H1 (cell line): ENCODE results near the gene KRT77. TPM values are rescaled to one million over a fixed set of nuclear protein-coding genes. Genes with fewer than 3 reads are reported as not detected.

ENCODE experiments used
- CTCF ChIA-PET: fragments of 300-600 bp; sonication (Branson Sonifier 250); formaldehyde crosslinking; loops from one replicate; lab custom pipeline; 2021; ENCODE audit not compliant: partially characterized antibody; lab: Charles Lee
- POLR2A ChIA-PET: fragments of 300-600 bp; sonication (Branson Sonifier 250); formaldehyde crosslinking; loops from one replicate; lab custom pipeline; 2021; ENCODE audit warnings: inconsistent platforms; ENCODE audit not compliant: partially characterized antibody; lab: Charles Lee
- DNase-seq, 2 experiments: peaks; one replicate each; pipeline versions ENCODE4 v3.0.0 to v3.0.0-alpha.2; 2010 to 2022; ENCODE audit warnings: low spot score in 2 of 2, low read depth in 1 of 2, mixed read lengths in 1 of 2
- FAIRE-seq: peaks from 2 replicates; lab custom pipeline; 2011; peaks lifted over from hg19 to GRCh38; lab: Jason Lieb, UNC
- H2AFZ ChIP-seq: 2 replicates; pipeline ENCODE4 v1.8.1; 2012; ENCODE audit warnings: low read length, inconsistent platforms
- H2AK5ac ChIP-seq: 2 replicates; pipeline ENCODE4 v1.6.1; 2013; ENCODE audit warnings: low read depth, low read length
- H2BK120ac ChIP-seq: replicated peaks from 2 replicates; pipeline ENCODE3; 2013; ENCODE audit warnings: low read depth, low read length, inconsistent platforms
- H2BK12ac ChIP-seq: 2 replicates; pipeline ENCODE4 v1.6.1; 2013; ENCODE audit warnings: low read depth, low read length
- H2BK15ac ChIP-seq: 2 replicates; pipeline ENCODE4 v1.6.1; 2013; ENCODE audit warnings: low read length
- H2BK20ac ChIP-seq: 2 replicates; pipeline ENCODE4 v1.6.1; 2013; ENCODE audit warnings: low read length
- H2BK5ac ChIP-seq: 2 replicates; pipeline ENCODE4 v1.6.1; 2013; ENCODE audit warnings: low read depth, low read length
- H3K14ac ChIP-seq: 2 replicates; pipeline ENCODE4 v1.6.1; 2013; ENCODE audit warnings: inconsistent platforms; ENCODE audit not compliant: insufficient read length
- H3K18ac ChIP-seq: 2 replicates; pipeline ENCODE4 v1.6.1; 2013; ENCODE audit warnings: low read length; ENCODE audit errors: extremely low read depth
- H3K23ac ChIP-seq: 2 replicates; pipeline ENCODE4 v1.6.1; 2013; ENCODE audit warnings: inconsistent platforms; ENCODE audit not compliant: insufficient read length
- H3K23me2 ChIP-seq: 2 replicates; pipeline ENCODE4 v1.6.1; 2013; ENCODE audit warnings: low read depth, low read length
- H3K27ac ChIP-seq: 2 replicates; pipeline ENCODE4 v1.6.1; 2011; ENCODE audit warnings: low read depth, low read length, inconsistent platforms
- H3K27me3 ChIP-seq, 4 experiments: replicated peaks in 1 of 4; 1 replicate in 1 of 4; 2 replicates in 3 of 4; pipeline versions ENCODE4 v1.6.1 to v1.8.1; 2011 to 2013; ENCODE audit warnings: low read length in 3 of 4, mild to moderate bottlenecking in 3 of 4, inconsistent platforms in 2 of 4, mixed read lengths in 2 of 4, moderate library complexity in 1 of 4; ENCODE audit not compliant: control insufficient read depth in 3 of 4, insufficient read depth in 3 of 4; ENCODE audit errors: extremely low read depth in 1 of 4
- H3K36me3 ChIP-seq, 4 experiments: 2 replicates each; pipeline versions ENCODE4 v1.6.1 to v1.8.1; 2011 to 2013; ENCODE audit warnings: mild to moderate bottlenecking in 4 of 4, low read length in 3 of 4, moderate library complexity in 2 of 4, control low read depth in 1 of 4, inconsistent platforms in 1 of 4; ENCODE audit not compliant: insufficient read depth in 4 of 4, control insufficient read depth in 2 of 4
- H3K4ac ChIP-seq: replicated peaks from 2 replicates; pipeline ENCODE3; 2013; ENCODE audit warnings: low read length, low read depth, mixed read lengths, inconsistent platforms; ENCODE audit not compliant: insufficient read length
- H3K4me1 ChIP-seq, 4 experiments: replicated peaks in 1 of 4; 1 replicate in 1 of 4; 2 replicates in 3 of 4; pipeline versions ENCODE4 v1.6.1 to v1.8.1; 2011 to 2013; ENCODE audit warnings: low read length in 3 of 4, inconsistent platforms in 2 of 4, mixed read lengths in 1 of 4; ENCODE audit not compliant: insufficient read depth in 4 of 4, control insufficient read depth in 3 of 4
- H3K4me2 ChIP-seq, 2 experiments: 2 replicates each; pipeline versions ENCODE4 v1.6.1 to v1.8.1; 2011 to 2013; ENCODE audit warnings: low read depth in 2 of 2, low read length in 2 of 2, control low read depth in 1 of 2, inconsistent platforms in 1 of 2, mild to moderate bottlenecking in 1 of 2; ENCODE audit not compliant: insufficient read depth in 1 of 2
- H3K4me3 ChIP-seq, 4 experiments: fragments of 200-600, 300-600 bp in 1 of 4; sonication (generic), shearing (Covaris generic), sonication (Bioruptor Twin) in 1 of 4; 2 replicates each; pipeline versions ENCODE4 v1.5.1 to v1.8.1; 2011 to 2016; ENCODE audit warnings: low read length in 4 of 4, low read depth in 3 of 4, control low read depth in 2 of 4, inconsistent platforms in 2 of 4, mild to moderate bottlenecking in 2 of 4, mixed read lengths in 1 of 4, moderate library complexity in 1 of 4; ENCODE audit not compliant: insufficient read depth in 2 of 4; ENCODE audit errors: extremely low read depth in 1 of 4
- H3K56ac ChIP-seq: replicated peaks from 2 replicates; pipeline ENCODE3; 2013; ENCODE audit warnings: low read depth, mild to moderate bottlenecking, mixed read lengths, low read length, inconsistent platforms; ENCODE audit not compliant: insufficient read length
- H3K79me1 ChIP-seq: 2 replicates; pipeline ENCODE4 v1.6.1; 2013; ENCODE audit warnings: low read depth, low read length, control low read depth
- H3K79me2 ChIP-seq, 2 experiments: 2 replicates each; pipeline versions ENCODE4 v1.6.1 to v1.8.1; 2012 to 2013; ENCODE audit warnings: low read length in 2 of 2, mild to moderate bottlenecking in 2 of 2, inconsistent platforms in 1 of 2; ENCODE audit not compliant: insufficient read depth in 2 of 2, control insufficient read depth in 1 of 2
- H3K9ac ChIP-seq, 4 experiments: replicated peaks in 1 of 4; 1 replicate in 1 of 4; 2 replicates in 3 of 4; pipeline versions ENCODE4 v1.6.1 to v1.8.1; 2011 to 2013; ENCODE audit warnings: low read depth in 3 of 4, low read length in 3 of 4, control low read depth in 2 of 4, mild to moderate bottlenecking in 2 of 4, moderate library complexity in 2 of 4, inconsistent platforms in 1 of 4; ENCODE audit errors: extremely low read depth in 1 of 4
- H3K9me3 ChIP-seq, 2 experiments: 2 replicates each; pipeline versions ENCODE4 v1.6.1 to v1.8.1; 2012 to 2013; ENCODE audit warnings: mild to moderate bottlenecking in 2 of 2, moderate library complexity in 2 of 2, control low read depth in 1 of 2, inconsistent platforms in 1 of 2, low read depth in 1 of 2, low read length in 1 of 2, mixed read lengths in 1 of 2; ENCODE audit not compliant: insufficient read depth in 2 of 2
- H4K20me1 ChIP-seq, 2 experiments: replicated peaks in 1 of 2; 2 replicates each; pipeline versions ENCODE3 to v1.8.1; 2011 to 2013; ENCODE audit warnings: inconsistent platforms in 2 of 2, low read length in 2 of 2, mild to moderate bottlenecking in 1 of 2; ENCODE audit not compliant: insufficient read depth in 2 of 2, control insufficient read depth in 1 of 2
- H4K5ac ChIP-seq: 2 replicates; pipeline ENCODE4 v1.6.1; 2013; ENCODE audit warnings: low read length, low read depth, mixed read lengths, inconsistent platforms; ENCODE audit not compliant: insufficient read length
- H4K8ac ChIP-seq: 2 replicates; pipeline ENCODE4 v1.8.0; 2013; ENCODE audit warnings: mild to moderate bottlenecking, moderate library complexity, low read length, inconsistent platforms; ENCODE audit not compliant: insufficient read depth; ENCODE audit errors: extremely low read depth
- H4K91ac ChIP-seq: replicated peaks from 2 replicates; pipeline ENCODE3; 2013; ENCODE audit warnings: low read length, mixed read lengths, inconsistent platforms; ENCODE audit not compliant: insufficient read length
- ASH2L ChIP-seq: fragments of 200-600, 300-600 bp; sonication (generic); IDR thresholded peaks from one replicate; pipeline ENCODE4 v1.7.1; 2017; ENCODE audit warnings: low read length
- ATF2 ChIP-seq: IDR thresholded peaks from 2 replicates; pipeline ENCODE4 v1.6.1; 2012; ENCODE audit warnings: low read length, inconsistent platforms
- CBX8 ChIP-seq: fragments of 300-800, 300-1000 bp; sonication (generic); IDR thresholded peaks from 2 replicates; pipeline ENCODE4 v1.7.1; 2016; ENCODE audit warnings: low read depth, low read length, borderline replicate concordance
- CHD2 ChIP-seq: IDR thresholded peaks from 2 replicates; pipeline ENCODE4 v1.6.1; 2012; ENCODE audit warnings: low read length, improper control_type of control experiment
- CREB1 ChIP-seq: IDR thresholded peaks from 2 replicates; pipeline ENCODE4 v1.6.1; 2012; ENCODE audit warnings: inconsistent platforms
- CTBP2 ChIP-seq: IDR thresholded peaks from 2 replicates; pipeline ENCODE4 v1.7.0; 2011; ENCODE audit warnings: borderline replicate concordance, mild to moderate bottlenecking, moderate library complexity, mixed read lengths, low read length; ENCODE audit not compliant: insufficient read depth, insufficient read length
- HDAC2 ChIP-seq, 2 experiments: fragments of 300-600 bp in 1 of 2; sonication (generic) in 1 of 2; IDR thresholded peaks; 2 replicates each; pipeline ENCODE4 v1.6.1; 2011 to 2012; ENCODE audit warnings: low read depth in 2 of 2, low read length in 2 of 2, mild to moderate bottlenecking in 2 of 2, moderate library complexity in 2 of 2, borderline replicate concordance in 1 of 2, inconsistent platforms in 1 of 2
- MAX ChIP-seq: IDR thresholded peaks from 2 replicates; pipeline ENCODE4 v1.6.1; 2012; ENCODE audit warnings: inconsistent platforms
- POLR2A ChIP-seq, 2 experiments: IDR thresholded peaks; 1 replicate in 1 of 2; 2 replicates in 1 of 2; pipeline ENCODE4 v1.6.1; 2011; ENCODE audit warnings: low read depth in 2 of 2, low read length in 2 of 2, mild to moderate bottlenecking in 2 of 2; ENCODE audit errors: control extremely low read depth in 1 of 2
- RAD21 ChIP-seq, 2 experiments: IDR thresholded peaks in 1 of 2; conservative IDR thresholded peaks in 1 of 2; 2 replicates each; pipeline ENCODE4 v1.6.1; 2011; ENCODE audit warnings: low read depth in 2 of 2, low read length in 2 of 2, improper control_type of control experiment in 1 of 2, inconsistent platforms in 1 of 2, mild to moderate bottlenecking in 1 of 2, moderate library complexity in 1 of 2
- RBBP5 ChIP-seq: IDR thresholded peaks from 2 replicates; pipeline ENCODE4 v1.7.1; 2012; ENCODE audit warnings: low read depth, mild to moderate bottlenecking, inconsistent platforms, low read length, moderate library complexity, borderline replicate concordance
- SIRT6 ChIP-seq: IDR thresholded peaks from one replicate; pipeline ENCODE4 v1.7.1; 2012; ENCODE audit warnings: low read length, inconsistent platforms
- TEAD4 ChIP-seq: IDR thresholded peaks from 2 replicates; pipeline ENCODE4 v1.6.1; 2012; ENCODE audit warnings: low read depth, low read length, inconsistent platforms, mixed read lengths
- WGBS, 2 experiments: shearing (Covaris generic) in 1 of 2; methylation state at CpG; one replicate each; pipeline versions ENCODE4 v1.1.6 to v1.1.7; 2013 to 2015; ENCODE audit warnings: low lambda C conversion rate in 2 of 2, mixed read lengths in 2 of 2, inconsistent platforms in 1 of 2, low coverage in 1 of 2, missing lambda C conversion rate in 1 of 2; ENCODE audit not compliant: insufficient replicate concordance in 2 of 2, insufficient coverage in 1 of 2, insufficient read length in 1 of 2; ENCODE audit errors: extremely low coverage in 1 of 2, missing lambda C conversion rate in 1 of 2; 5-methylcytosine and 5-hydroxymethylcytosine counted together
- polyA plus RNA-seq, 7 experiments: library from polyadenylated mRNA; depleted of rRNA in 3 of 7; stranded (reverse) in 5 of 7; unstranded in 2 of 7; fragments of >200 nt in 5 of 7; fragments of 200-250 nt in 2 of 7; gene quantifications; 1 replicate in 5 of 7; 2 replicates in 1 of 7; 4 replicates in 1 of 7; pipeline versions ENCODE4 v1.2.1 to v1.2.3, GENCODE V29; 2011 to 2013; ENCODE audit warnings: missing spikeins in 2 of 7, mixed read lengths in 2 of 7
- total RNA-seq: library from RNA; stranded (reverse); fragmentation: NEBNext Ultra II Directional; extraction: Animal tissue kit (Norgen Biotek cat#: 25700); gene quantifications from 2 replicates; pipeline ENCODE4 v1.2.1, GENCODE V29; 2021

KRT77 gene
- total and polyA plus RNA-seq, 2 of the 8 experiments (the other 6 are each of a cell fraction or from before 2014, with no cell fraction given) = 0.02 TPM; not detected in 1

- DNase-seq = no peak
- H3K23me2 ChIP-seq = no peaks in the 10 kb centered on the region; the same call in 1 of the 2 replicates
- H2BK120ac ChIP-seq = no peak overlapping the region
- FAIRE-seq = no peak
- H4K8ac ChIP-seq = no peak overlapping the region
- no peaks in the 10 kb centered on the region for H3K79me2 ChIP-seq
- no peak overlapping the region for H3K4me3 ChIP-seq
- no peak overlapping the region for H3K27ac ChIP-seq
- H4K91ac ChIP-seq = no peak overlapping the region
- H3K56ac ChIP-seq = no peak overlapping the region
- H3K9me3 ChIP-seq = no peaks in the 10 kb centered on the region
- no peak overlapping the region for H2AFZ ChIP-seq
- ChIA-PET POLR2A (no interaction called here), CTCF (interaction anchor here (1.7 to 2.5 kb wide), 2 partner anchors 15 to 100 kb away, joined by 4 to 11 read pairs; no protein-coding TSS in a partner anchor)
- no peaks in the 10 kb centered on the region for H3K27me3 ChIP-seq
- no peak overlapping the region for H3K9ac ChIP-seq
- H2BK12ac ChIP-seq = no peak overlapping the region
- H2BK20ac ChIP-seq = no peak overlapping the region
- H2BK15ac ChIP-seq = no peak overlapping the region
- WGBS, 2 experiments = 87% methylated on average over 2 of the region's 2 CpGs; no CpG with 5 or more reads in 1 of the 2 experiments
- no peak overlapping the region for H3K14ac ChIP-seq
- no peak overlapping the region for H4K5ac ChIP-seq
- H2AK5ac ChIP-seq = no peak overlapping the region
- no peak overlapping the region for H2BK5ac ChIP-seq
- no peaks in the 10 kb centered on the region for H4K20me1 ChIP-seq
- no peaks in the 10 kb centered on the region for H3K4me1 ChIP-seq
- no peaks in the 10 kb centered on the region for H3K36me3 ChIP-seq
- H3K18ac ChIP-seq = no peak overlapping the region
- H3K23ac ChIP-seq = no peak overlapping the region
- no peaks in the 10 kb centered on the region; the same call in 1 of the 2 replicates for H3K79me1 ChIP-seq
- no peak overlapping the region for H3K4me2 ChIP-seq
- no peak overlapping the region for H3K4ac ChIP-seq
- TF ChIP-seq ASH2L (no peak), RAD21 (IDR thresholded peaks at IDR 0.05 in 1 of 2, conservative IDR thresholded peaks at IDR 0.05 in 1 of 2; ENCODE audit: low read depth in 2 of 2, low read length in 2 of 2) (no peak), CREB1 (no peak), POLR2A (IDR thresholded peaks at IDR 0.05; ENCODE audit: control extremely low read depth in 1 of 2, low read depth in 2 of 2, low read length in 2 of 2) (no peak), CBX8 (no peak), CHD2 (no peak), MAX (no peak), TEAD4 (no peak), HDAC2 (IDR thresholded peaks at IDR 0.05; ENCODE audit: borderline replicate concordance in 1 of 2, low read depth in 2 of 2, low read length in 2 of 2) (no peak), SIRT6 (no peak), CTBP2 (no peak), ATF2 (no peak), RBBP5 (no peak)
These were observed 21.0 kb downstream of the KRT77 start for GRCh38 chr12:52682381-52682660.
